SK-N-SH treated with all-trans-retinoic acid at 6 μM for 48 hours (cell line): ENCODE results near the gene CHCT1.

ENCODE experiments used
- ARNTL ChIP-seq: fragments of 450-650 bp; formaldehyde crosslinking; IDR thresholded peaks from 2 replicates; pipeline ENCODE4 v1.5.0; 2020; ENCODE audit warnings: low read depth, mild to moderate bottlenecking, moderate library complexity, borderline replicate concordance
- CSRNP3 ChIP-seq: fragments of 250-450 bp; sonication (Bioruptor Pico); IDR thresholded peaks from 2 replicates; pipeline ENCODE4 v1.5.1; 2021; ENCODE audit warnings: mild to moderate bottlenecking, moderate library complexity
- GLIS3 ChIP-seq: fragments of 250-450 bp; sonication (Bioruptor Pico); IDR thresholded peaks from 2 replicates; pipeline ENCODE4 v1.5.0; 2020; ENCODE audit warnings: mild to moderate bottlenecking, moderate library complexity
- ZNF70 ChIP-seq: fragments of 450-650 bp; formaldehyde crosslinking; IDR thresholded peaks from 2 replicates; pipeline ENCODE4 v1.5.0; 2020; ENCODE audit warnings: mild to moderate bottlenecking, moderate library complexity
- ZNF8 ChIP-seq: fragments of 450-650 bp; formaldehyde crosslinking; IDR thresholded peaks from 2 replicates; pipeline ENCODE4 v1.5.0; 2020; ENCODE audit warnings: mild to moderate bottlenecking, moderate library complexity
- TF ChIP-seq, protein P1 (sequence below): fragments of 250-450 bp; sonication (Bioruptor Pico); IDR thresholded peaks from 2 replicates; pipeline ENCODE4 v1.8.0; 2020; ENCODE audit warnings: mild to moderate bottlenecking, moderate library complexity, borderline replicate concordance
- TF ChIP-seq, protein P2 (sequence below): fragments of 250-450 bp; sonication (Bioruptor Pico); IDR thresholded peaks from 2 replicates; pipeline ENCODE4 v1.8.0; 2021; ENCODE audit warnings: low read depth, mild to moderate bottlenecking, moderate library complexity, borderline replicate concordance

- no peak for TF ChIP-seq CSRNP3 (CRISPR knock-in tag)
- TF ChIP-seq, protein P1, sequence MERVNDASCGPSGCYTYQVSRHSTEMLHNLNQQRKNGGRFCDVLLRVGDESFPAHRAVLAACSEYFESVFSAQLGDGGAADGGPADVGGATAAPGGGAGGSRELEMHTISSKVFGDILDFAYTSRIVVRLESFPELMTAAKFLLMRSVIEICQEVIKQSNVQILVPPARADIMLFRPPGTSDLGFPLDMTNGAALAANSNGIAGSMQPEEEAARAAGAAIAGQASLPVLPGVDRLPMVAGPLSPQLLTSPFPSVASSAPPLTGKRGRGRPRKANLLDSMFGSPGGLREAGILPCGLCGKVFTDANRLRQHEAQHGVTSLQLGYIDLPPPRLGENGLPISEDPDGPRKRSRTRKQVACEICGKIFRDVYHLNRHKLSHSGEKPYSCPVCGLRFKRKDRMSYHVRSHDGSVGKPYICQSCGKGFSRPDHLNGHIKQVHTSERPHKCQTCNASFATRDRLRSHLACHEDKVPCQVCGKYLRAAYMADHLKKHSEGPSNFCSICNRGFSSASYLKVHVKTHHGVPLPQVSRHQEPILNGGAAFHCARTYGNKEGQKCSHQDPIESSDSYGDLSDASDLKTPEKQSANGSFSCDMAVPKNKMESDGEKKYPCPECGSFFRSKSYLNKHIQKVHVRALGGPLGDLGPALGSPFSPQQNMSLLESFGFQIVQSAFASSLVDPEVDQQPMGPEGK (CRISPR knock-in tag) = no peak
- TF ChIP-seq ARNTL (CRISPR knock-in tag) = no peak
- no peak for TF ChIP-seq ZNF8
- no peak for TF ChIP-seq GLIS3 (CRISPR knock-in tag)
- TF ChIP-seq, protein P2, sequence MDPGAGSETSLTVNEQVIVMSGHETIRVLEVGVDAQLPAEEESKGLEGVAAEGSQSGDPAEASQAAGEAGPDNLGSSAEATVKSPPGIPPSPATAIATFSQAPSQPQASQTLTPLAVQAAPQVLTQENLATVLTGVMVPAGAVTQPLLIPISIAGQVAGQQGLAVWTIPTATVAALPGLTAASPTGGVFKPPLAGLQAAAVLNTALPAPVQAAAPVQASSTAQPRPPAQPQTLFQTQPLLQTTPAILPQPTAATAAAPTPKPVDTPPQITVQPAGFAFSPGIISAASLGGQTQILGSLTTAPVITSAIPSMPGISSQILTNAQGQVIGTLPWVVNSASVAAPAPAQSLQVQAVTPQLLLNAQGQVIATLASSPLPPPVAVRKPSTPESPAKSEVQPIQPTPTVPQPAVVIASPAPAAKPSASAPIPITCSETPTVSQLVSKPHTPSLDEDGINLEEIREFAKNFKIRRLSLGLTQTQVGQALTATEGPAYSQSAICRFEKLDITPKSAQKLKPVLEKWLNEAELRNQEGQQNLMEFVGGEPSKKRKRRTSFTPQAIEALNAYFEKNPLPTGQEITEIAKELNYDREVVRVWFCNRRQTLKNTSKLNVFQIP (CRISPR knock-in tag) = no peak
- TF ChIP-seq ZNF70 (CRISPR knock-in tag) = no peak
Measured at GRCh38 chr17:60447375-60447774, 25.1 kb downstream of the CHCT1 start.
